IPS-18a (cell line): ENCODE measurements around the gene SMAP1.

Source experiments
- H3K27ac ChIP-seq: one replicate; pipeline ENCODE4 v1.5.1; 2013; ENCODE audit warnings: low read length
- H3K27me3 ChIP-seq: one replicate; pipeline ENCODE4 v1.6.1; 2013; ENCODE audit warnings: mild to moderate bottlenecking, low read length; ENCODE audit not compliant: control insufficient read depth, insufficient read depth
- H3K36me3 ChIP-seq: one replicate; pipeline ENCODE4 v1.6.1; 2013; ENCODE audit warnings: low read depth, low read length; ENCODE audit not compliant: control insufficient read depth
- H3K4me1 ChIP-seq: one replicate; pipeline ENCODE4 v1.6.1; 2013; ENCODE audit warnings: low read depth, low read length; ENCODE audit not compliant: control insufficient read depth
- H3K4me3 ChIP-seq: one replicate; pipeline ENCODE4 v1.5.1; 2013; ENCODE audit warnings: low read length
- H3K9ac ChIP-seq: one replicate; pipeline ENCODE4 v1.6.1; 2013; ENCODE audit warnings: mild to moderate bottlenecking, low read length, moderate library complexity
- H3K9me3 ChIP-seq: one replicate; pipeline ENCODE4 v1.6.1; 2013; ENCODE audit warnings: low read depth, low read length; ENCODE audit not compliant: control insufficient read depth

SMAP1 gene

DNA sequence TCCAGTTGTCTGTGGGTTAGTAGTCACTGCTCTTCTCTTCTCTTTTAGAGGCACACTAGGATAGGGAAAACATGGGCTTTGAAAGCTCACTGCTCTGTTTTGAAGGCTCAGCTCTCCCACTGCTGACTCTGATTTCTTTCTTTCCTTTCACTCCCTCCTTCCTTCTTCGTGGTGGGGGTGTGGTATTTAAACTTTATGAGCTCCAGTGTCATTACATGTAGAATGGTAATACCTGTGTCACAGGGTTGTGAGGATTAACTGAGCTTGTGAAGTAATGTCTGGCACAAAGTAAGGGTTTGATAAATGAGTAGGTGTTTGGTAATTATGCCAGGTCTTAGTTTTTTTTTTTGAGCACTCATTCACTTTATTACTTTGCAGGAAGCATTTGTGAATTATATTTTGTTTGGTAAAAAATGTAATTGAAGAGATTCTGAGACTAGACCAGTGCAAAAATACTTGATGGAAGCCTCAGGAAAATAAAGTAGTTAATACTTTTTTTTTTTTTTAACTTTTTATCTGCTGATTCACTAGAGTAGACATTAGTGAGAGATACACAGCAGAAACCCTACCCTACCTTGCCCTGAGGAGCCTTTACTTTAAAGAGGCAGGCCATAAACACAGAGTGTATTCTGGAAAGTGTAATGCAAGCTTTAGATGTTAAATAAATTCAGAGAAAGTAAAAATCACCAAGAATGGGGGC, 17.3 kb downstream of the SMAP1 start:
- H3K4me3 ChIP-seq = no peak overlapping the region
- peaks cover 7% of the 10 kb centered on the region for H3K4me1 ChIP-seq
- no peaks in the 10 kb centered on the region for H3K36me3 ChIP-seq
- H3K27me3 ChIP-seq = no peaks in the 10 kb centered on the region
- no peaks in the 10 kb centered on the region for H3K9me3 ChIP-seq
- H3K9ac ChIP-seq = no peak overlapping the region
- no peak overlapping the region for H3K27ac ChIP-seq

DNA sequence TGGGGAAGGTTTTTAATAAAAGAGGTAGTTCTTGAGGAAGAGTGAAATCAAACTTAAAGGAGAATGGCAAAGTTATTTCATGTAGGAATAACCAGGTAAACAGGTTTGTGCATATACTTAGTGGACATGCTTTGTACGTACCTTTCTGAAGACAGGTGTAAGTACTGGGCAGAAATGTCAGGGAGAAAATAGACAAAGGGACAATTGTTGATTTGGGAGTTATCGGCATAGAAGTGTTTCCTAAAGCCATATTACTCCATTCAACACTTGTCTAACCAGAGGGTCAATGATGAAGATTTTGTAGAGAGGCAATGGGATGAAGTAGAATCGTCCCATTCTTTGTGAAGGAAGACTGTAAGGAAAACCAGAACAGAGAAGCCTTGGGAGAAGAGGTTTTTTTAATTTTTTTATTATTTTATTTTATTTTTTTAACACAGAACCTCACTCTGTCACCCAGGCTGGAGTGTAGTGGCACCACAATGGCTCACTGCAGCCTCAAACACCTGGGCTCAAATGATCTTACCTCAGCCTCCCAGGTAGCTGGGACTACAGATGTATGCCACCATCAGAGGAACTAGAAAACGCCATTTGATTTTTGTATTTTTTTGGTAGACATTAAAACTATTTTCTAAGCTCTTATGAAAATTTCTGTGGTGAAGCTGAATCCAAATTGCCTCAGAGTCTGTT, 18.0 kb downstream of the SMAP1 start:
- Histone ChIP-seq H3K4me1 (peaks cover 7% of the 10 kb centered on the region), H3K36me3 (no peaks in the 10 kb centered on the region), H3K4me3 (no peak overlapping the region), H3K27ac (no peak overlapping the region), H3K9ac (no peak overlapping the region), H3K27me3 (no peaks in the 10 kb centered on the region), H3K9me3 (no peaks in the 10 kb centered on the region)

DNA sequence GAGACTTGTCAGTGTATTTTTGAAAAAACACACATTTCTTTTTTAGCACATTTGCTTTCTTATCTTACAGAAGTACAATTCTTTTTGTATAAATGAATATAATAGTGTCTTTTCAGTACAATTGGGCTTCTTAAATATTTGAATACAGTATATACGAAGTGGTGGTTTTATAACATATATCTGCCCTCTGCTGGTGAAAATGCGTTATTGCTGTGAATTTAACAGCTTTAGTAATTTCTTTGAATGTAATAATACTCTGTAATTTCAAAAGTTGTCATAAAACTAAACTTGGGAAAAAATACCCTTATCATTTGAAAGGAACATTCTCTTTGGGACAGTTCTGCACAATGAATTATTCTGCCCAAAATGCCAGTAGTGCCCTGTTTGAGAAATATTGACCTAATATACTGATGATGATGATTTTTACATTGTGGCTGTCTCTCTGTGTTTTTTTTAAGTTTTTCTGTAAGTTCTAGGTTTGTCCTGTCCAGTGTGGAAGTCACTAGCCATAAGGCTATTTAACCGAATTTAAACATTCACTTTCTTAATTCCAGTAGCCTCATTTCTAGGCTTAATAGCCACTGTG, 19.0 kb downstream of the SMAP1 start:
- H3K9ac ChIP-seq = no peak overlapping the region
- H3K36me3 ChIP-seq = no peaks in the 10 kb centered on the region
- no peak overlapping the region for H3K27ac ChIP-seq
- no peak overlapping the region for H3K4me3 ChIP-seq
- H3K4me1 ChIP-seq = peaks cover 7% of the 10 kb centered on the region
- H3K9me3 ChIP-seq = peaks cover 4% of the 10 kb centered on the region
- H3K27me3 ChIP-seq = no peaks in the 10 kb centered on the region

DNA sequence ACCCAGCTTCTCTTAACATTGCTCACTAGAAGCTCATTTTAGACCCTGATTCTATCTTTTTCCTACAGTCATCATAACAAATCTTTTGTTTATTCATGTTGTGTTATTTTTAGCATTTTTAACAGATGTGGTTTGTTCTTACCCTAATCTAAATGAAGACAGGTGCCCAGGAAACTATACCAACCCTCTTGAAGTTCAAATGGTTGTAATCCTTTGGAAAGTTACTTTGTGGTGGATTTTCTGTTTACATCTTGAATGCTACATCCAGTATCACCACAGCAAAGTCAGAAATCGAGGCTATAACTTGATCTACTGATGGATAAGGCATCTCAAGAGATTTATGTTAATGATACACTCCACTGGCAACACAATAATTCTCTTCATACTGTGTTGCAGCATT, 26.2 kb downstream of the SMAP1 start:
- no peak overlapping the region for H3K27ac ChIP-seq
- H3K9me3 ChIP-seq = peaks cover 4% of the 10 kb centered on the region
- H3K27me3 ChIP-seq = no peaks in the 10 kb centered on the region
- no peaks in the 10 kb centered on the region for H3K36me3 ChIP-seq
- H3K9ac ChIP-seq = no peak overlapping the region
- no peaks in the 10 kb centered on the region for H3K4me1 ChIP-seq
- H3K4me3 ChIP-seq = no peak overlapping the region

DNA sequence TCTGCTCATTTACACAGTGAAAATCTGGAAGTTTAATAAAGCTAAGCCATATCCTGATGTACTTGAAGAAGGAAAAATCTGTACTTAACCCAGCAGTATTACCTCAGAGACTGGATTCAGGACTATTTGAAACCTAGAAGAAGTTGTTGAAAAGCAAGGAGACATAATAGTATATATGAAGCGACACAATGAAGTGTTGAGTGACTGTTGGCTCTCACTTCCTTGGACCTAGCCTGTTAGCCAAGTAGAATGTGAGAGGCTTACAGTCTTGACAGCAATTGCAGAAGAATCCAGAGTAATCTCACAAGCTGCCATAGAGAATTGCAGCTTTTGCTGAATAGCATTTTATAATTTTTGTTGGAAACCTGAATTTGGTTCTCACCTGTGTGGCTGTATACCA, 26.7 kb downstream of the SMAP1 start:
- H3K9me3 ChIP-seq = peaks cover 4% of the 10 kb centered on the region
- no peak overlapping the region for H3K9ac ChIP-seq
- H3K27me3 ChIP-seq = no peaks in the 10 kb centered on the region
- no peak overlapping the region for H3K27ac ChIP-seq
- H3K36me3 ChIP-seq = no peaks in the 10 kb centered on the region
- no peaks in the 10 kb centered on the region for H3K4me1 ChIP-seq
- H3K4me3 ChIP-seq = no peak overlapping the region

DNA sequence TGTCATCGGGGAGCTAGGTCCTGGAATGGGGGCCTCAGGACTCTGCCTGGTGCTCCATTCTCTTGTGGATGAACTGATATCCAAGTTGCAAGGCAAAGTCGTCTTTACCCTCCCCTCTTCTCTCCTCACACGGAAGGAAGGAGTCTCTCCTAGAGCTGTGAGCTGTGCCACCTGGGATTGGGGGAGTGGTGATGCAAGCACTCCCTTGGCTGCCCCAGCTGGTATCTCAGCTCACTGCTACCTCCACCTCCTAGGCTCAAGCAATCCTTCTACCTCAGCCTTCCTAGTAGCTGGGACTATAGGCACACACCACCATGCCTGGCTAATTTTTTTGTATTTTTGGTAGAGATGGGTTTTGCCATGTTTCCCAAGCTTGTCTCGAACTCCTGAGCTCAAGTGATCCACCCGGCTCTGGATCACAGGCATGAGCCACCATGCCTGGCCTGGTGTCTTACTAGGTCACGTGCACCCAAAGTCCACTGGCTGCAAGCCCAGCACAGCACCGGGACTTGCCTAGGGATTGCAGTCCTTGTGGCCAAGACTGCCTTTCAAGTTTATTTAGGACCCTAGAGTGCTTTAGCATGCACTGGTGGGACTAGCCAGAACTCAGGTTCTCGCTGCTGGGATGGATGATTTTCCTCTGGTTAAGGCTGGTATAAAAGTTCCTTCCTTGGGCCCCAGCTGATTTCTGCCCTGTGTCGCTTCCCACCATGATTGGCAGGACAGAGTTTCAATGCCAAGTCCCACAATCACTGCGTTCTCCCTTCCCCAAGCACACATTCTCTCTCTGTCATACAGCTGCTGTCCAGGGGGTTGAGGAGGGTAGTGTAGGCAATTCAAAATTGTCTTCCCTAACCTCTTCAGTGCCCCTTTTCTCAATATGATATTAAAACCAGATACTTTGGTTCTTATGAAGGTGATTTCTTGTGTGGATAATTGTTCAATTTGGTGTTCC, 33.5 kb downstream of the SMAP1 start:
- Histone ChIP-seq H3K27me3 (no peaks in the 10 kb centered on the region), H3K9ac (no peak overlapping the region), H3K4me3 (no peak overlapping the region), H3K27ac (no peak overlapping the region), H3K9me3 (no peaks in the 10 kb centered on the region), H3K36me3 (no peaks in the 10 kb centered on the region), H3K4me1 (no peaks in the 10 kb centered on the region)

- Histone ChIP-seq H3K9me3 (no peaks in the 10 kb centered on the region), H3K27ac (no peak overlapping the region), H3K36me3 (no peaks in the 10 kb centered on the region), H3K27me3 (no peaks in the 10 kb centered on the region), H3K9ac (no peak overlapping the region), H3K4me1 (peaks cover 8% of the 10 kb centered on the region), H3K4me3 (no peak overlapping the region)
These were observed 38.1 kb downstream of the SMAP1 start for GRCh38 chr6:70705772-70706171.

DNA sequence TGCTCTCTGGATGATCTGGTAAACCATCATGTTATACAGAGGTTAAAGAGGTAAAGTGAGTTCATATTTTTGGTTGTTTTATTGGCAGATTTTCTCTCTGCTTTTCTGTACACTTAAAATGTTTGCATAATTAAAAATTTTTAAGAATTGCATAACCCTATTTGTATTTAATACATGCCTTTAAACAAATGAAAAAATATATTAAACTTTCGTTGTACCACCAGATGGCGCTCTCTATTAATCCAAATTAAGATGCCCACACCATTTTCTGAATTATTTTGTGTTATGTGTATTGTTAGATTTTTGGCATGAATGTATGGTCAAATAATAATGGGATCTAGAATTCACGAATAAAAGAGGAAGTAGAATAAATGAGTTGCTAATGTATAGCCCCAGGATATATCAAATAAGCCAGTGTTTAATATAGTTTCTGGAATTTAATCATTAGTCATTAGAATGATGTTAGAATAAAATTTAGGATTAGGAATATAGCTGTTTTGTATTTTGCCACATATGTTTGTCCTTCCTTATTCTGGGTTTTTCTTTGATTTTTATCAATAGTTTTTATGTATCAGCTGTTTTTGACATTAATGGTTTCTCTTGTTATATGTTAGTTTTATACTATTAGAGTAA, 38.9 kb downstream of the SMAP1 start:
- no peaks in the 10 kb centered on the region for H3K27me3 ChIP-seq
- no peaks in the 10 kb centered on the region for H3K9me3 ChIP-seq
- H3K36me3 ChIP-seq = no peaks in the 10 kb centered on the region
- H3K27ac ChIP-seq = no peak overlapping the region
- peaks cover 8% of the 10 kb centered on the region for H3K4me1 ChIP-seq
- H3K9ac ChIP-seq = no peak overlapping the region
- H3K4me3 ChIP-seq = no peak overlapping the region

DNA sequence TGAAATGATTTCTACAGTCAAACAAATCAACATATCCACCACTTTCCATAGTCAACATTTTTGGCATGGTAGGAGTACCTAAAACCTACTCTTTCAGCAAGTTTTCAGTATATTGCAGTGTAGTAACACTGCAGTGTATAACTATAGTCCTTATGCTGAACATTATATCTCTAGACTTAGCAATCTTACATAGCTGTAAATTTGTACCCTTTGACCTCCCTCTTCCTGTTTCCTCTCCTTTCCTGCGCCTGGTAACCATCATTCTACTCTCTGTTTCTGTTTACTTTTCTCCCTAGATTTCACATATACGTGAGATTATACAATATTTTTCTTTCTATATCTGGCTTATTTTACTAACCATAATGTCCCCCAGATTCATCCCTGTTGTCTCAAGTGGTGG, 40.2 kb downstream of the SMAP1 start:
- H3K4me1 ChIP-seq = peaks cover 8% of the 10 kb centered on the region
- H3K9ac ChIP-seq = no peak overlapping the region
- no peak overlapping the region for H3K27ac ChIP-seq
- no peaks in the 10 kb centered on the region for H3K9me3 ChIP-seq
- no peak overlapping the region for H3K4me3 ChIP-seq
- no peaks in the 10 kb centered on the region for H3K36me3 ChIP-seq
- H3K27me3 ChIP-seq = no peaks in the 10 kb centered on the region

GRCh38 chr6:70708448-70708847, 40.8 kb downstream of the SMAP1 start:
- Histone ChIP-seq H3K27me3 (no peaks in the 10 kb centered on the region), H3K9ac (no peak overlapping the region), H3K27ac (no peak overlapping the region), H3K9me3 (no peaks in the 10 kb centered on the region), H3K36me3 (no peaks in the 10 kb centered on the region), H3K4me3 (no peak overlapping the region), H3K4me1 (peaks cover 8% of the 10 kb centered on the region)

GRCh38 chr6:70709826-70710225, 42.1 kb downstream of the SMAP1 start:
- H3K4me1 ChIP-seq = peaks cover 8% of the 10 kb centered on the region
- no peaks in the 10 kb centered on the region for H3K36me3 ChIP-seq
- no peak overlapping the region for H3K27ac ChIP-seq
- no peak overlapping the region for H3K9ac ChIP-seq
- H3K9me3 ChIP-seq = peaks cover 5% of the 10 kb centered on the region
- no peaks in the 10 kb centered on the region for H3K27me3 ChIP-seq
- H3K4me3 ChIP-seq = no peak overlapping the region
